Heart left ventricle (tissue), 16 donors: ENCODE results near the gene TRMT6. TPM values are rescaled to one million over a fixed set of nuclear protein-coding genes. Genes with fewer than 3 reads are reported as not detected.

Experiments used
- ATAC-seq, 4 donors: fragments of 200-7000 bp; cut with Tn5 transposase; one replicate each; pipeline ENCODE4 v1.9.1; 2020 to 2022; ENCODE audit warnings: moderate library complexity in 4 of 4, mild to moderate bottlenecking in 3 of 4, moderate number of reproducible peaks in 1 of 4
- DNase-seq, 5 donors: peaks; one replicate each; pipeline ENCODE4 v3.0.0-alpha.2; 2020
- H3K27ac ChIP-seq, 12 donors: fragments of 200-600 bp; sonication (generic) in 4 of 12; one replicate each; pipeline versions ENCODE4 v1.5.0 to v1.8.0; 2016 to 2022; ENCODE audit warnings: mild to moderate bottlenecking in 2 of 12
- H3K27me3 ChIP-seq, 9 donors: fragments of 200-600 bp; sonication (generic) in 2 of 9; one replicate each; pipeline versions ENCODE4 v1.5.1 to v1.8.0; 2016 to 2022; ENCODE audit warnings: mild to moderate bottlenecking in 3 of 9
- H3K36me3 ChIP-seq, 9 donors: fragments of 200-600 bp; sonication (generic) in 2 of 9; one replicate each; pipeline versions ENCODE4 v1.5.0 to v1.8.0; 2018 to 2022; ENCODE audit warnings: mild to moderate bottlenecking in 2 of 9
- H3K4me1 ChIP-seq, 12 donors: fragments of 200-600 bp; sonication (generic) in 4 of 12; one replicate each; pipeline versions ENCODE4 v1.5.0 to v1.8.0; 2016 to 2022; ENCODE audit warnings: mild to moderate bottlenecking in 3 of 12
- H3K4me3 ChIP-seq, 12 donors: fragments of 200-600 bp; sonication (generic) in 4 of 12; one replicate each; pipeline versions ENCODE4 v1.5.0 to v1.8.0; 2017 to 2022; ENCODE audit warnings: mild to moderate bottlenecking in 9 of 12, moderate library complexity in 4 of 12
- H3K9me3 ChIP-seq, 12 donors: fragments of 200-600 bp; sonication (generic) in 4 of 12; one replicate each; pipeline versions ENCODE4 v1.5.0 to v1.8.0; 2016 to 2022; ENCODE audit warnings: mild to moderate bottlenecking in 1 of 12
- POLR2A ChIP-seq, 2 donors: fragments of 450-650 bp; IDR thresholded peaks; one replicate each; pipeline ENCODE4 v1.6.1; 2017; ENCODE audit warnings: antibody characterized with exemption in 2 of 2, mild to moderate bottlenecking in 2 of 2, moderate library complexity in 2 of 2
- whole genome bisulfite sequencing, 4 donors: extraction: QIAGEN DNeasy Blood & Tissue Kit in 2 of 4; methylation state at CpG; one replicate each; pipeline versions ENCODE4 v1.1.5 to v1.1.7; 2013 to 2018; 5-methylcytosine and 5-hydroxymethylcytosine counted together
- intact Hi-C, 10 donors: fragments of 100-400 bp; cut with DNase I; formaldehyde crosslinking; loops; one replicate each; pipeline versions ENCODE4 v1.11.1 to v1.14.2; 2022
- polyA plus RNA-seq, 2 donors: library from polyadenylated mRNA; stranded (reverse); fragments of 200-250 nt; gene quantifications; one replicate each; pipeline ENCODE4 v1.2.3, GENCODE V29; 2013
- total RNA-seq, 9 donors: library from RNA; depleted of rRNA in 2 of 9; stranded (reverse); fragments of >200 nt in 2 of 9; fragmentation: NEBNext Ultra II Directional in 3 of 9; extraction: Animal tissue kit (Norgen Biotek cat#: 25700) in 3 of 9; gene quantifications; one replicate each; pipeline versions ENCODE4 v1.1.0 to v1.2.4, GENCODE V29; 2016 to 2023
- TF ChIP-seq, protein P1 (sequence below), 12 donors: fragments of 200-600 bp; sonication (generic) in 4 of 12; IDR thresholded peaks; one replicate each; pipeline versions ENCODE4 v1.5.0 to v1.8.0; 2018 to 2022; ENCODE audit warnings: antibody characterized with exemption in 12 of 12, mild to moderate bottlenecking in 5 of 12
- donor health status: ischemic (EF 13 %, LVEDD 7.1; RV severe dilation, severe dysfunction).
- donor health status: healthy with polysubstance abuse.
- donor health status: DM: no; HTN: yes; CAD: no.
- donor health status: DM: no; HTN: no; CAD: no.
- donor health status: ischemic (EF 25% LVEDD 6.9; RV normal size, moderate dysfunction).
- donor health status: ischemic (EF 25% LVEDD 5.7; RV mildly dilated, moderate dysfunction).
- donor health status: healthy.
- donor health status: DM: yes; HTN: yes; CAD: no.
- donor health status: ischemic (EF 35%, LVEDD 5.7; RV mildly dilated, moderate dysfunction).
- donor health status: nonischemic (EF 11% LVEDD 7.7; RV severe dilation, severe dysfunction).
- donor health status: DM: yes; HTN: yes; CAD: no.
- donor health status: PGD.
- donor health status: ischemic (EF 29% LVEDD 5.4; RV normal size, mild dysfunction).
- donor health status: nonischemic (EF 23%, LVEDD 6.1; RV moderate dilation, normal function).

The TRMT6 gene
- total and polyA plus RNA-seq, 11 donors, result 4.8 to 18.2 (median 9.8) TPM

DNA sequence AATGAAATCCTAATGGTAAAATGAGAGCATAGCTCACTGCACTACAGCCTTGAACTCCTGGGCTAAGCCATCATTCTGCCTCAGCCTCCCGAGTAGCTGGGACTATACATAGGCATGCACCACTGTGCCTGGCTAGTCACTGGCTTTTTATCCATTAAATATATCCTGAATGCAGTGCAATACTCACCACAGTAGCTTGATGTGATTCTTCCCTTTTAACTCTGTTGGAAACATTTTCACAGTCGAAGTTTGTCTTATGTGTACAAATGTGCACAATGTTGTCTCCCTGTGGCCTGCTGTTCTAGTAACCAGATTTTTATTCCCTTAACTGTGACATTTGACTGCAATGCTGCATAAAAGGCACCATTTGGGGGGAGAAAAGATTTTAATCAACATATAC is 56.7 kb downstream of the TRMT6 start:
- Histone ChIP-seq H3K36me3 (no peaks in the 10 kb centered on the region), H3K4me3 (no peak overlapping the region), H3K9me3 (no peaks in the 10 kb centered on the region), H3K27me3 (peaks cover 0 to 6% (median 0%) of the 10 kb centered on the region in 9 donors), H3K4me1 (peaks cover 0 to 6% (median 0%) of the 10 kb centered on the region in 12 donors), H3K27ac (no peak overlapping the region)
- ATAC-seq (no peak), DNase-seq (no peak)
- TF ChIP-seq POLR2A (IDR thresholded peaks at IDR 0.05), result no peak
- TF ChIP-seq, protein P1, sequence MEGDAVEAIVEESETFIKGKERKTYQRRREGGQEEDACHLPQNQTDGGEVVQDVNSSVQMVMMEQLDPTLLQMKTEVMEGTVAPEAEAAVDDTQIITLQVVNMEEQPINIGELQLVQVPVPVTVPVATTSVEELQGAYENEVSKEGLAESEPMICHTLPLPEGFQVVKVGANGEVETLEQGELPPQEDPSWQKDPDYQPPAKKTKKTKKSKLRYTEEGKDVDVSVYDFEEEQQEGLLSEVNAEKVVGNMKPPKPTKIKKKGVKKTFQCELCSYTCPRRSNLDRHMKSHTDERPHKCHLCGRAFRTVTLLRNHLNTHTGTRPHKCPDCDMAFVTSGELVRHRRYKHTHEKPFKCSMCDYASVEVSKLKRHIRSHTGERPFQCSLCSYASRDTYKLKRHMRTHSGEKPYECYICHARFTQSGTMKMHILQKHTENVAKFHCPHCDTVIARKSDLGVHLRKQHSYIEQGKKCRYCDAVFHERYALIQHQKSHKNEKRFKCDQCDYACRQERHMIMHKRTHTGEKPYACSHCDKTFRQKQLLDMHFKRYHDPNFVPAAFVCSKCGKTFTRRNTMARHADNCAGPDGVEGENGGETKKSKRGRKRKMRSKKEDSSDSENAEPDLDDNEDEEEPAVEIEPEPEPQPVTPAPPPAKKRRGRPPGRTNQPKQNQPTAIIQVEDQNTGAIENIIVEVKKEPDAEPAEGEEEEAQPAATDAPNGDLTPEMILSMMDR (IDR thresholded peaks at IDR 0.05), result no peak
- 81 to 91% (median 84%) methylated on average over 2 of the region's 2 CpGs for WGBS, 4 donors
- intact Hi-C loops, result no loop called here

DNA sequence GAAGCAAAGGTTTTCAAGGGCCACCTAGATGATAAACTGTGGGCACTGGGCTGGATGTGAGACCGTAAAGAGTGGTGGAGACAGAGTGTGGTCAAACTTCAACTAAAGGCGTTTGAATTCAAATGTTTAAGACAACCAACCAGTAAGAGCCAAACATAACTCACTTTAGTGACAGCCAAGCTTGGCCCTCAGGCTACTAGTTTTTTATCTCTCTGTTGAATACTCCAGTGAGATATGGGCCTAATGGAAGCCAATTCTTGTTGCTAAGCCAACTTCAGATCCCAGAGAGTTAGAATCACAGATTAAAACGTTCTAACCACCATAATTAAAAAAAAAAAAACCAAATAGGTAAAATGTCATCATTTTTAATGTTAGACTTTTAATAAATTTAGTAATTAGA is 57.3 kb downstream of the TRMT6 start:
- Histone ChIP-seq H3K9me3 (no peaks in the 10 kb centered on the region), H3K4me3 (no peak overlapping the region), H3K27ac (no peak overlapping the region), H3K4me1 (peaks cover 0 to 6% (median 0%) of the 10 kb centered on the region in 12 donors), H3K27me3 (peaks cover 0 to 6% (median 0%) of the 10 kb centered on the region in 9 donors), H3K36me3 (no peaks in the 10 kb centered on the region)
- peak in 1 of 4 donors; percentile 29 for ATAC-seq
- WGBS, 4 donors, result 36 to 50% (median 48%) methylated on average over 3 of the region's 3 CpGs
- no peak for TF ChIP-seq POLR2A (IDR thresholded peaks at IDR 0.05)
- TF ChIP-seq, protein P1 (IDR thresholded peaks at IDR 0.05), result no peak
- no peak for DNase-seq
- intact Hi-C loops, result no loop called here

DNA sequence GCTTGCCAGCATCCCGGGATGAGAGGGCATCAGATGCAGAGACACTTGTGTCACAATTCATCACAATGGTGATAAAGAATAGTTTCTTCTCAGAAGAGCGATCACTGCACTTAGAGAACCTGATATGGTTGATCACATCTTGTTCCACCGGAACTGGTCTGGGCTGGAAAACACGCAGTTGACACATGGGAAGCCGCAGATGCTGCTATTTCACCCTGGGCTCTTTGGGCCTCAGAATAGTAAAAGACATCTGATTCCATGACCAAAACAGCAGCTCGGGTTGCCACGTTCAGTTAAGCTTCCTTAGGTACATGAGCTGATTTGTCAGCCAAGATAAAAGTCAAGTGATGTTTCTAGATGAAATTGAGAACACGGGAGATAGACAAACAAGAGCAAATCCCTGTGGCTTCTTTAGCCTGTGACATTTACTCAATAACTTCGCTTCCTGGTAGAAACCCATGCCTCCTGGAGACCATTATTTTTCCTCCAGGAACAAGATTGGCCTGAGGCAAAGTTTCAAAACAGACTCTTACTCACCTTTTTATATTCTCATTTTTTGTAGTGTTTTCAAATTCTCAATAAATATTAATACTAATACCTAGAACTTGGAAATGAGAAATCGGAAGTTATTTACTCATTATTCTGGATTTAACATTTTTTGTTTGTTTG is 59.4 kb downstream of the TRMT6 start:
- TF ChIP-seq POLR2A (IDR thresholded peaks at IDR 0.05), result no peak
- TF ChIP-seq, protein P1 (IDR thresholded peaks at IDR 0.05), result no peak
- ATAC-seq, result peak in 1 of 4 donors; percentile 8
- no peak for DNase-seq
- no peaks in the 10 kb centered on the region for H3K9me3 ChIP-seq
- H3K4me1 ChIP-seq, result peaks cover 0 to 19% (median 2%) of the 10 kb centered on the region in 12 donors
- H3K4me3 ChIP-seq, result no peak overlapping the region
- H3K27ac ChIP-seq, result no peak overlapping the region
- H3K27me3 ChIP-seq, result no peaks in the 10 kb centered on the region
- H3K36me3 ChIP-seq, result no peaks in the 10 kb centered on the region
- WGBS, 4 donors, result 54 to 70% (median 56%) methylated on average over 10 of the region's 10 CpGs
- intact Hi-C loops, result no loop called here

DNA sequence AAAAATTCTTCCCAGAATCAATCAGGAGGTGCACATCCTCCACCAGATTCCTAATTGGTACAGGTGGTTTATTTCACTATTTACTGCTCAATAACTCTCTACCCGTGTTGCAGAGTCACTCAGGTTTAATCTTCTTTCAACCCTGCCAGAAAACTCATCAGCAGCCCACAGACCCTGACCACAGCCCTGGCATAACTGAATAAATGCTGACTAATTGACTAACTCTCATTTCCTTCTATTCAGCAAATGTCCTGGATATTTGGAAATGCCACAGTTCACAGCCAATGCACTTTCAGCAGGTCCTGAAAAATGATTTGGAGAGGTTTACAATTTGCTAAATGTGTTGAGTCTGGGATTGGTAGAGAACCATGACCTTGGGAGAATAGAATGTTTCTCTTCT is 62.3 kb downstream of the TRMT6 start:
- DNase-seq (no peak), ATAC-seq (no peak)
- H3K27me3 ChIP-seq, result no peaks in the 10 kb centered on the region
- intact Hi-C loops, result loop anchor here in 3 of 10 donors (5.0 to 10.0 kb wide), 3 partner anchors 51 to 56 kb away; no protein-coding TSS in a partner anchor
- H3K27ac ChIP-seq, result peak overlapping the region in 2 of 12 donors; percentile 79 to 85
- peaks cover 0 to 22% (median 2%) of the 10 kb centered on the region in 12 donors for H3K4me1 ChIP-seq
- no peaks in the 10 kb centered on the region for H3K9me3 ChIP-seq
- H3K4me3 ChIP-seq, result no peak overlapping the region
- no peaks in the 10 kb centered on the region for H3K36me3 ChIP-seq
- TF ChIP-seq, protein P1 (IDR thresholded peaks at IDR 0.05), result no peak
- no peak for TF ChIP-seq POLR2A (IDR thresholded peaks at IDR 0.05)
- 33 to 53% (median 37%) methylated on average over 1 of the region's 1 CpG for WGBS, 4 donors
